Stomach (tissue), 9 donors: ENCODE data around the gene LMBR1L. TPM values are rescaled to one million over a fixed set of nuclear protein-coding genes. Genes with fewer than 3 reads are reported as not detected.

Experiments used
- DNase-seq, 2 donors: peaks; one replicate each; pipeline versions ENCODE4 v3.0.0 to v3.0.0-alpha.2; 2013 to 2019
- H3K27ac ChIP-seq, 5 donors: fragments of 200-600 bp in 4 of 5; sonication (generic) in 4 of 5; one replicate each; pipeline ENCODE4 v1.5.1; 2013 to 2019; ENCODE audit warnings: mild to moderate bottlenecking in 1 of 5, moderate library complexity in 1 of 5
- H3K27me3 ChIP-seq, 3 donors: fragments of 200-600 bp; sonication (generic); one replicate each; pipeline ENCODE4 v1.5.1; 2017 to 2019; ENCODE audit warnings: mixed run types in 1 of 3
- H3K36me3 ChIP-seq, 4 donors: fragments of 200-600 bp; sonication (generic); 1 replicate in 3 of 4; 2 replicates in 1 of 4; pipeline ENCODE4 v1.5.1; 2016 to 2019
- H3K4me1 ChIP-seq, 4 donors: fragments of 200-600 bp; sonication (generic); one replicate each; pipeline ENCODE4 v1.5.1; 2016 to 2019
- H3K4me3 ChIP-seq, 4 donors: fragments of 200-600 bp; sonication (generic) in 3 of 4; one replicate each; pipeline ENCODE4 v1.5.1; 2016 to 2019; ENCODE audit warnings: mild to moderate bottlenecking in 1 of 4
- H3K9me3 ChIP-seq, 4 donors: fragments of 200-600 bp; sonication (generic); one replicate each; pipeline ENCODE4 v1.5.1; 2016 to 2019
- EP300 ChIP-seq: sonication (generic); formaldehyde crosslinking; IDR thresholded peaks from one replicate; pipeline ENCODE4 v1.6.1; 2017; ENCODE audit warnings: antibody characterized with exemption
- POLR2A ChIP-seq, 4 donors: fragments of 450-650 bp; IDR thresholded peaks; one replicate each; pipeline ENCODE4 v1.6.1; 2016; ENCODE audit warnings: antibody characterized with exemption in 4 of 4, control low read depth in 2 of 4, mild to moderate bottlenecking in 1 of 4, moderate library complexity in 1 of 4
- POLR2AphosphoS5 ChIP-seq, 3 donors: sonication (generic); formaldehyde crosslinking; IDR thresholded peaks; one replicate each; pipeline ENCODE4 v1.6.1; 2016; ENCODE audit warnings: antibody characterized with exemption in 3 of 3
- WGBS, 5 donors: extraction: QIAGEN DNeasy Blood & Tissue Kit in 3 of 5; methylation state at CpG; one replicate each; pipeline versions ENCODE4 v1.1.5 to v1.1.7; 2013 to 2018; 5-methylcytosine and 5-hydroxymethylcytosine counted together
- intact Hi-C: fragments of 100-400 bp; cut with DNase I; formaldehyde crosslinking; loops from one replicate; pipeline ENCODE4 v1.15.1; 2023; ENCODE audit warnings: low total_unique reads
- polyA plus RNA-seq, 3 donors: library from polyadenylated mRNA; stranded (reverse); fragments of 200-250 nt; gene quantifications; one replicate each; pipeline ENCODE4 v1.2.3, GENCODE V29; 2013
- total RNA-seq, 5 donors: library from RNA; depleted of rRNA; stranded (reverse); fragments of >200 nt; gene quantifications; one replicate each; pipeline versions ENCODE4 v1.1.0 to v1.2.3, GENCODE V29; 2014 to 2016
- TF ChIP-seq, protein P1 (sequence below), 7 experiments: fragments of 450-650 bp in 4 of 7; fragments of 200-600 bp in 3 of 7; sonication (generic) in 3 of 7; IDR thresholded peaks; one replicate each; pipeline ENCODE4 v1.5.1; 2016 to 2019; ENCODE audit warnings: antibody characterized with exemption in 7 of 7, control low read depth in 2 of 7, mild to moderate bottlenecking in 1 of 7
- donor health status: healthy with polysubstance abuse.
- donor health status: Bipolar disorder and iron deficiency.
- donor health status: healthy.

The LMBR1L gene
- total and polyA plus RNA-seq, 8 donors, result 6.8 to 61.4 (median 30.1) TPM

- intact Hi-C loops, result loop anchor here (10.0 kb wide), 1 partner anchor 56 kb away; the partner anchor contains the start of genes KMT2D and RHEBL1
- H3K4me1 ChIP-seq, result no peaks in the 10 kb centered on the region
- TF ChIP-seq EP300 (no peak), POLR2AphosphoS5 (IDR thresholded peaks at IDR 0.05) (peak in 1 of 3 donors; percentile 31), POLR2A (IDR thresholded peaks at IDR 0.05) (no peak)
- TF ChIP-seq, protein P1, sequence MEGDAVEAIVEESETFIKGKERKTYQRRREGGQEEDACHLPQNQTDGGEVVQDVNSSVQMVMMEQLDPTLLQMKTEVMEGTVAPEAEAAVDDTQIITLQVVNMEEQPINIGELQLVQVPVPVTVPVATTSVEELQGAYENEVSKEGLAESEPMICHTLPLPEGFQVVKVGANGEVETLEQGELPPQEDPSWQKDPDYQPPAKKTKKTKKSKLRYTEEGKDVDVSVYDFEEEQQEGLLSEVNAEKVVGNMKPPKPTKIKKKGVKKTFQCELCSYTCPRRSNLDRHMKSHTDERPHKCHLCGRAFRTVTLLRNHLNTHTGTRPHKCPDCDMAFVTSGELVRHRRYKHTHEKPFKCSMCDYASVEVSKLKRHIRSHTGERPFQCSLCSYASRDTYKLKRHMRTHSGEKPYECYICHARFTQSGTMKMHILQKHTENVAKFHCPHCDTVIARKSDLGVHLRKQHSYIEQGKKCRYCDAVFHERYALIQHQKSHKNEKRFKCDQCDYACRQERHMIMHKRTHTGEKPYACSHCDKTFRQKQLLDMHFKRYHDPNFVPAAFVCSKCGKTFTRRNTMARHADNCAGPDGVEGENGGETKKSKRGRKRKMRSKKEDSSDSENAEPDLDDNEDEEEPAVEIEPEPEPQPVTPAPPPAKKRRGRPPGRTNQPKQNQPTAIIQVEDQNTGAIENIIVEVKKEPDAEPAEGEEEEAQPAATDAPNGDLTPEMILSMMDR (IDR thresholded peaks at IDR 0.05), result peak in 4 of 7 experiments; percentile 29 to 50 (median 40)
- peak; percentile 45 to 81 for DNase-seq
- H3K9me3 ChIP-seq, result no peaks in the 10 kb centered on the region
- 29 to 35% (median 34%) methylated on average over 6 of the region's 6 CpGs for WGBS, 5 donors
- no peak overlapping the region for H3K27ac ChIP-seq
- no peaks in the 10 kb centered on the region for H3K36me3 ChIP-seq
- H3K27me3 ChIP-seq, result no peaks in the 10 kb centered on the region
- H3K4me3 ChIP-seq, result no peak overlapping the region
Measured at GRCh38 chr12:49121047-49121696, 10.5 kb upstream of the LMBR1L start.

DNA sequence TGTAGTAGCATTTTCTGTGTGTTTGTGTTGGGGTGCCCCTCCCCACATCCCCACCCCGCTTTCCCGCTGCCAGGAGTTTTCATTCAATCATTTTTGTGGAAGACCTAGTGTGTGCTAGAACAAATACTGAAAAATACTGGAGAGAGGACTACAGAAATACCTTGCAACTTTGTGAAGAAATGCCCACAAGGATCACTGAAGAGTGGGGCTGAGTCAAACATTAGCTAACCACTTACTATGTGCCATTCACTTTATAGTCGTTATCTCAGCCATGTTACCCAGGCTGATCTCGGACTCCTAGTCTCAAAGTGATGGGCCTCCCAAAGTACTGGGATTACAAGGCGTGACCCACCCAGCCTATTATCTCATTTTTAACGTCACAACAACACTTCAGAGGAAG, 559 bp upstream of the LMBR1L start:
- Histone ChIP-seq H3K27ac (peak overlapping the region; percentile 90 to 96 (median 94)), H3K36me3 (peaks cover 4 to 11% (median 8%) of the 10 kb centered on the region in 4 donors), H3K4me3 (peak overlapping the region; percentile 78 to 89 (median 86)), H3K9me3 (no peaks in the 10 kb centered on the region), H3K4me1 (peaks cover 28 to 47% (median 41%) of the 10 kb centered on the region in 4 donors), H3K27me3 (no peaks in the 10 kb centered on the region)
- intact Hi-C loops, result no loop called here
- no peak for DNase-seq
- TF ChIP-seq EP300, result no peak
- TF ChIP-seq POLR2AphosphoS5 (IDR thresholded peaks at IDR 0.05), result no peak
- no peak for TF ChIP-seq POLR2A (IDR thresholded peaks at IDR 0.05)
- TF ChIP-seq, protein P1 (IDR thresholded peaks at IDR 0.05), result no peak
- WGBS, 5 donors, result 38 to 47% (median 43%) methylated on average over 6 of the region's 6 CpGs

- intact Hi-C loops, result no loop called here
- no peaks in the 10 kb centered on the region for H3K27me3 ChIP-seq
- H3K27ac ChIP-seq, result peak overlapping the region; percentile 90 to 96 (median 94)
- 5 to 13% (median 6%) methylated on average over 16 to 33 of the region's 33 CpGs for WGBS, 5 donors
- no peaks in the 10 kb centered on the region for H3K9me3 ChIP-seq
- TF ChIP-seq POLR2A (IDR thresholded peaks at IDR 0.05) (no peak), EP300 (no peak), POLR2AphosphoS5 (IDR thresholded peaks at IDR 0.05) (no peak)
- TF ChIP-seq, protein P1 (IDR thresholded peaks at IDR 0.05), result no peak
- H3K4me3 ChIP-seq, result peak overlapping the region; percentile 78 to 89 (median 86)
- peaks cover 28 to 61% (median 50%) of the 10 kb centered on the region in 4 donors for H3K4me1 ChIP-seq
- DNase-seq, result peak; percentile 29 to 78
- H3K36me3 ChIP-seq, result peaks cover 7 to 25% (median 22%) of the 10 kb centered on the region in 4 donors
Measured at GRCh38 chr12:49109641-49110463, 795 bp downstream of the LMBR1L start.

DNA sequence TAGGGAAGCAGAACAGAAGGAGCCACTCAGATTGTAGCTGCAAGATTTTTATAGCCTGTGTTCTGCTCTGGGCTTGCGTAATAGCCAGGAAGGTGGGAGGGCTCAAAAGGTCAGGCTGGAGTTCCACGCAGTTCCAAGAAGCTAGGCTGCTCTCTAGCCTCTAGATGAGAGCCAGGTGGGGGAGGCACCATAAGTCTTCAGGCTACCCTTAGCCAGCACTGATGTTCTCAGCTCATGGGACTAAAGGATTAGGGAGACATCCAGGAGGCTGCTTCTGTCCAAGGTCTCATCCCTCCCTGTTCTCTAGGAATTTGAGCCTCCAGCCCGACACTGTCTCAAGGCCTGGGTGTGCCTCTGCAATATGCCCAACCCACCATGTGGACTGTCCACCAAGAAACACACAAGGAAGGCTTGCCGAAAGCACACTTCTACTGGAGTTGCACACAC, 1.7 kb downstream of the LMBR1L start:
- Histone ChIP-seq H3K36me3 (peaks cover 16 to 33% (median 31%) of the 10 kb centered on the region in 4 donors), H3K9me3 (no peaks in the 10 kb centered on the region), H3K4me3 (peak overlapping the region; percentile 78 to 89 (median 86)), H3K27me3 (no peaks in the 10 kb centered on the region), H3K4me1 (peaks cover 28 to 68% (median 58%) of the 10 kb centered on the region in 4 donors), H3K27ac (peak overlapping the region; percentile 25 to 96 (median 94))
- 27 to 42% (median 34%) methylated on average over 4 of the region's 4 CpGs for WGBS, 5 donors
- intact Hi-C loops, result no loop called here
- peak in 1 of 2 donors; percentile 65 for DNase-seq
- no peak for TF ChIP-seq EP300
- peak in 1 of 3 donors; percentile 25 for TF ChIP-seq POLR2AphosphoS5 (IDR thresholded peaks at IDR 0.05)
